CD14-positive monocyte (primary cell): ENCODE results near the gene MMUT. TPM values are rescaled to one million over a fixed set of nuclear protein-coding genes. Genes with fewer than 3 reads are reported as not detected.

ENCODE experiments used
- DNase-seq, 3 donors: peaks; one replicate each; pipeline ENCODE4 v3.0.0-alpha.2; 2011 to 2022
- H2AFZ ChIP-seq: 2 replicates; pipeline ENCODE4 v1.6.0; 2012; ENCODE audit warnings: mild to moderate bottlenecking, low read depth, low read length, inconsistent platforms; ENCODE audit not compliant: insufficient read depth, poor library complexity, severe bottlenecking
- H3K27ac ChIP-seq, 2 donors: 1 replicate in 1 of 2; 2 replicates in 1 of 2; pipeline ENCODE4 v1.5.1; 2012 to 2013; ENCODE audit warnings: low read length in 2 of 2, control low read depth in 1 of 2, inconsistent platforms in 1 of 2, low read depth in 1 of 2, mild to moderate bottlenecking in 1 of 2
- H3K27me3 ChIP-seq, 2 donors: one replicate each; pipeline versions ENCODE4 v1.6.0 to v1.6.1; 2011 to 2013; ENCODE audit warnings: low read length in 2 of 2; ENCODE audit not compliant: control insufficient read depth in 2 of 2, insufficient read depth in 2 of 2
- H3K36me3 ChIP-seq, 2 donors: replicated peaks in 1 of 2; 1 replicate in 1 of 2; 2 replicates in 1 of 2; pipeline versions ENCODE4 v1.5.1 to v1.6.1; 2012 to 2013; ENCODE audit warnings: low read length in 2 of 2, control low read depth in 1 of 2, inconsistent platforms in 1 of 2, mild to moderate bottlenecking in 1 of 2; ENCODE audit not compliant: insufficient read depth in 2 of 2, control insufficient read depth in 1 of 2
- H3K4me1 ChIP-seq, 2 donors: 1 replicate in 1 of 2; 2 replicates in 1 of 2; pipeline versions ENCODE4 v1.5.1 to v1.6.1; 2012 to 2013; ENCODE audit warnings: low read length in 2 of 2, control low read depth in 1 of 2, inconsistent platforms in 1 of 2, mild to moderate bottlenecking in 1 of 2, moderate library complexity in 1 of 2; ENCODE audit not compliant: insufficient read depth in 2 of 2, control insufficient read depth in 1 of 2
- H3K4me2 ChIP-seq: replicated peaks from 2 replicates; pipeline ENCODE3; 2012; ENCODE audit warnings: low read length, moderate library complexity, mild to moderate bottlenecking; ENCODE audit not compliant: poor library complexity, severe bottlenecking; ENCODE audit errors: extremely low read depth
- H3K4me3 ChIP-seq, 3 experiments: fragments of 200-600 bp in 1 of 3; sonication (generic) in 1 of 3; replicated peaks in 1 of 3; 1 replicate in 2 of 3; 2 replicates in 1 of 3; pipeline ENCODE4 v1.5.1; 2011 to 2013; ENCODE audit warnings: low read length in 3 of 3, mild to moderate bottlenecking in 3 of 3, control low read depth in 2 of 3, low read depth in 2 of 3, inconsistent platforms in 1 of 3, moderate library complexity in 1 of 3
- H3K79me2 ChIP-seq: 2 replicates; pipeline ENCODE4 v1.6.0; 2012; ENCODE audit warnings: mild to moderate bottlenecking, control low read depth, inconsistent platforms, low read length, moderate library complexity; ENCODE audit not compliant: insufficient read depth
- H3K9ac ChIP-seq: 2 replicates; pipeline ENCODE4 v1.6.0; 2017; ENCODE audit warnings: low read length, mild to moderate bottlenecking; ENCODE audit not compliant: insufficient read depth, poor library complexity, severe bottlenecking
- H3K9me3 ChIP-seq, 2 donors: replicated peaks in 1 of 2; 1 replicate in 1 of 2; 2 replicates in 1 of 2; pipeline versions ENCODE4 v1.5.1 to v1.6.1; 2012 to 2013; ENCODE audit warnings: low read length in 2 of 2, control low read depth in 1 of 2; ENCODE audit not compliant: control insufficient read depth in 1 of 2, insufficient read depth in 1 of 2
- H4K20me1 ChIP-seq: 2 replicates; pipeline ENCODE4 v1.6.0; 2012; ENCODE audit warnings: mild to moderate bottlenecking, low read length, control low read depth, moderate library complexity; ENCODE audit not compliant: insufficient read depth
- H3K27ac Mint-ChIP-seq, 7 donors: one replicate each; pipeline ENCODE4 v1.8.0; 2020; ENCODE audit warnings: mild to moderate bottlenecking in 7 of 7, mixed read lengths in 7 of 7, moderate library complexity in 6 of 7, inconsistent platforms in 2 of 7
- H3K27me3 Mint-ChIP-seq, 3 donors: one replicate each; pipeline ENCODE4 v1.8.0; 2021 to 2022; ENCODE audit warnings: low read depth in 3 of 3, mild to moderate bottlenecking in 3 of 3, mixed read lengths in 3 of 3, moderate library complexity in 3 of 3, inconsistent platforms in 1 of 3
- H3K36me3 Mint-ChIP-seq, 2 donors: one replicate each; pipeline ENCODE4 v1.8.0; 2020; ENCODE audit warnings: mixed read lengths in 2 of 2, inconsistent platforms in 1 of 2, mild to moderate bottlenecking in 1 of 2
- H3K4me1 Mint-ChIP-seq: one replicate; pipeline ENCODE4 v1.8.0; 2020; ENCODE audit warnings: mild to moderate bottlenecking, mixed read lengths
- H3K4me3 Mint-ChIP-seq, 2 donors: one replicate each; pipeline ENCODE4 v1.8.0; 2020; ENCODE audit warnings: mild to moderate bottlenecking in 2 of 2, mixed read lengths in 2 of 2, moderate library complexity in 1 of 2
- H3K9me3 Mint-ChIP-seq, 7 donors: one replicate each; pipeline ENCODE4 v1.8.0; 2020 to 2022; ENCODE audit warnings: mixed read lengths in 7 of 7, mild to moderate bottlenecking in 6 of 7, moderate library complexity in 6 of 7, inconsistent platforms in 2 of 7
- CTCF ChIP-seq: fragments of 200-600 bp; IDR thresholded peaks from one replicate; pipeline ENCODE4 v1.8.0; 2022; ENCODE audit warnings: antibody characterized with exemption, mild to moderate bottlenecking
- WGBS: methylation state at CpG from one replicate; pipeline ENCODE4 v1.1.5; 2013; ENCODE audit warnings: missing lambda C conversion rate; ENCODE audit not compliant: insufficient coverage; 5-methylcytosine and 5-hydroxymethylcytosine counted together
- intact Hi-C, 2 donors: fragments of 100-400 bp; cut with micrococcal nuclease; formaldehyde crosslinking; loops; one replicate each; pipeline versions ENCODE4 v1.15.0 to v1.15.1; 2023
- polyA plus RNA-seq, 3 donors: library from polyadenylated mRNA; depleted of rRNA in 1 of 3; unstranded in 2 of 3; stranded (reverse) in 1 of 3; fragments of 300-500 nt in 2 of 3; fragments of >200 nt in 1 of 3; fragmentation: Illumina TruSeq in 2 of 3; gene quantifications; 1 replicate in 2 of 3; 2 replicates in 1 of 3; pipeline ENCODE4 v1.2.3, GENCODE V29; 2012 to 2021

Gene MMUT
- polyA plus RNA-seq, 3 donors = 3.2 to 9.2 (median 6.4) TPM

DNA sequence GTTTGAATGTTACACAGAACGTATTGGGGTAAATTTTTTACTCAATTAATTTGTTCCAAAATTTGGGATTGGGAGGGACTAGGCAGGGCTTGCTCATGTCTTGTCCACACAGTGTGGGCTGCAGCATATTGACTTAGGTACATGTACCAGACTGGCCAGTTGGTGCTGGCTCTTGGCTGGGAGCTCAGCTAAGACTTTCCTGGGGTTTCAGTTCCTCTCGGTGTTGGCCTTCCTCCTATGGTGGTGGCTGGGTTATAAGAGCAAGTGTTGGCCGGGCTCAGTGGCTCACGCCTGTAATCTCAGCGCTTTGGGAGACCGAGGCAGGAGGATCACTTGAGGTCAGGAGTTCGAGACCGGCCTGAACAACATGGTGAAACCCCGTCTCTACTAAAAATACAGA is 5.0 kb upstream of the MMUT start:
- DNase-seq = no peak
- Mint-ChIP-seq H3K27ac (peak overlapping the region in 1 of 7 donors; percentile 18), H3K4me3 (no peak overlapping the region), H3K36me3 (peaks cover 10 to 19% of the 10 kb centered on the region in 2 donors), H3K27me3 (no peaks in the 10 kb centered on the region), H3K9me3 (no peaks in the 10 kb centered on the region), H3K4me1 (peaks cover 15% of the 10 kb centered on the region)
- H2AFZ ChIP-seq = no peak overlapping the region
- H3K36me3 ChIP-seq = peaks cover 19 to 22% of the 10 kb centered on the region in 2 donors
- H3K9me3 ChIP-seq = no peaks in the 10 kb centered on the region
- H3K79me2 ChIP-seq = peaks cover 61% of the 10 kb centered on the region
- H3K27me3 ChIP-seq = no peaks in the 10 kb centered on the region
- H3K27ac ChIP-seq = no peak overlapping the region
- TF ChIP-seq CTCF = no peak
- H4K20me1 ChIP-seq = no peaks in the 10 kb centered on the region
- H3K4me1 ChIP-seq = peaks cover 10 to 12% of the 10 kb centered on the region in 2 donors
- H3K4me3 ChIP-seq = no peak overlapping the region
- intact Hi-C loops = no loop called here
- no peak overlapping the region for H3K9ac ChIP-seq
- WGBS = 100% methylated on average over 1 of the region's 9 CpGs
- H3K4me2 ChIP-seq = no peak overlapping the region

- Histone ChIP-seq H3K27ac (no peak overlapping the region), H3K9me3 (no peaks in the 10 kb centered on the region), H3K4me2 (no peak overlapping the region), H3K9ac (no peak overlapping the region), H3K36me3 (no peaks in the 10 kb centered on the region), H3K4me3 (no peak overlapping the region), H3K79me2 (peaks cover 80% of the 10 kb centered on the region), H3K27me3 (no peaks in the 10 kb centered on the region), H3K4me1 (peaks cover 25 to 28% of the 10 kb centered on the region in 2 donors), H4K20me1 (no peaks in the 10 kb centered on the region), H2AFZ (no peak overlapping the region)
- H3K4me3 Mint-ChIP-seq = no peak overlapping the region
- intact Hi-C loops = no loop called here
- peaks cover 31% of the 10 kb centered on the region for H3K4me1 Mint-ChIP-seq
- no peaks in the 10 kb centered on the region for H3K36me3 Mint-ChIP-seq
- peaks cover 0 to 4% (median 0%) of the 10 kb centered on the region in 3 donors for H3K27me3 Mint-ChIP-seq
- no CpG with 5 or more reads among the region's 2 CpGs for WGBS
- H3K9me3 Mint-ChIP-seq = no peaks in the 10 kb centered on the region
- TF ChIP-seq CTCF = no peak
- no peak for DNase-seq
- no peak overlapping the region for H3K27ac Mint-ChIP-seq
Observed at GRCh38 chr6:49464691-49465090, 1.6 kb upstream of the MMUT start.
